Suppressor macrophage treated with lipopolysaccharide for 4 hours (primary cell): ENCODE results near the gene ST6GALNAC3.
A peak's percentile ranks its signal among the peaks of the same experiment; 100 is the strongest.

ENCODE experiments used
- DNase-seq: peaks from one replicate; pipeline ENCODE4 v3.0.0-alpha.2; 2020

Gene ST6GALNAC3

DNA sequence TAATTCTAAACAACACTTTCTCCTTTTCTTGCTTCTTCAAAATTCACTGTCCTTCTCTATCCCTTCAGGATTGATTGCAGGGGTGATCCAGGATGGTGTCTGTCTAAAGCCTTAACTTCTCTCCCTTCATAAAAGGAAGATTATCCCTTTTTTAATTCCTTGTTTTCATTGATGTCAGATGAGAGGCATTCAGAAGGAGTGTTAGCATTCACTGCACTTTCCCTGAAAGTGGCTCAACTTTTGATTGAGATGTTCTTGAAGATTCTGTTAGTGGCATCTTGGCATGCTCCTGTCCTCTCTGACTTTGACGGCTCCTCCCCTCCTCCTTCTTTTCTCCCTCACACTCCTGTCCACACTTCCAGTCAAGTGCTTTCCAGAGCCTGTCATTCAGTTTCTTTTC is 71.6 kb downstream of the ST6GALNAC3 start:
- DNase-seq = no peak

DNA sequence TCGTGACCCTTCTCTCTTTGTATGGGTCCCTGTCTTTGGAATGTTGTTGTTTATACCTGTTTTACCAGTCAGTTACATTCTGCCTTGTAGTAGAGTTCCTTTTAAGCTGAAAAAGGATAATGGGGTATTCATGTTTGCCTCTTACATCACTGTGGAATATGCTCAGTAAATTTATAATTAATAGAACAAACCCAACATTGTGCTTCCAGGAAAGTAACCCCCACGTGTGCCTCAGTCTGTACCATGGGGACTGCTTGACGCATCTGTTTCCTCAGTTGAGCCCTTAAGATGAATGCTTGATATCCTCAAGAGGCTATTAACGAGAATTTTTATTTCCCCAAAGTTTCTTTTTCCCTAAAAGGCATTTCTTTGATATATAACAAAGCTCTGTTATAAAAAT is 73.4 kb downstream of the ST6GALNAC3 start:
- DNase-seq = no peak

GRCh38 chr1:76148460-76148859 is 73.9 kb downstream of the ST6GALNAC3 start:
- no peak for DNase-seq

GRCh38 chr1:76153841-76154205 is 79.3 kb downstream of the ST6GALNAC3 start:
- no peak for DNase-seq

- peak; percentile 82 for DNase-seq
Measured at GRCh38 chr1:76154206-76154956, 79.8 kb downstream of the ST6GALNAC3 start.

GRCh38 chr1:76156987-76157386 is 82.4 kb downstream of the ST6GALNAC3 start:
- no peak for DNase-seq

DNA sequence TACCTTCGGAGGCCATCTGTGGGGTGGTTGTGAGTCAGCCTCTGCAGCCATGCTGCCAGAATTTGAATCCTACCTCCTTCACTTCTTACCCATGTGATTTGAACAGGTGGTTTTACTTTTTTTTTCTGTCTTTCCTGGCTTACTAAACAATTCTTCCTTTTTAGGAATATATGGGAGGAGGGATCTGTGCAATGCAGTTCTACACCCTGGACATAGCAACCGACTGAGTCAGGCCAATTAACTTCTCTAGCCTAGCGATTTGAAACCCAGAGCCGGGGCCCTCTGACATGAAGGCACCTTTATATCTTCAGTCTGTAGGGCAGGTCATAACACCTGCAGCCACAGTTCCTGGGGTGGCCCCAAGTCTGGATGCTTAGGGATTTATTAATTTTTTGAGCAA is 83.6 kb downstream of the ST6GALNAC3 start:
- DNase-seq = no peak

DNA sequence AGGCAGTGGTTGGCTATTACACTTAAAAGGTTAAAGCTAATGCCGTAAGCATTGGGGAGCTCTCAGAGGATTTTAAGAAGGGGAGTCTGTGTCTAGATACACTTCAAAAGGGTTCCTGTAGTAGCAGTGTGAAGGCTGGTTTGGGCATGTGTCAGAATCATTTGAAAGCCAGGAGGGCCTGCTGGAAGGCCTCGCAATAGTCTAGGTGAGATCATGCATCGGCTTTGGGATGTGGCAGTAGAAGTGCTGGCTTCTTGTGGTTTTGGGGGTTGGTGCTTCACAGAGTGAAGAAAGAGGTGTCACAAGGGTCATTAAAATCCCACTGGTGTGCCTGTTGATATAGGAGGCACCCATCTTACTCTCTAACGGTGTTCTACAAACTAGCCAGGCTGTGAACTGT is 85.7 kb downstream of the ST6GALNAC3 start:
- DNase-seq = no peak

- no peak for DNase-seq
Measured at GRCh38 chr1:76161451-76161850, 86.9 kb downstream of the ST6GALNAC3 start.

- DNase-seq = no peak
Measured at GRCh38 chr1:76162254-76162653, 87.7 kb downstream of the ST6GALNAC3 start.

- DNase-seq = no peak
Measured at GRCh38 chr1:76164165-76164564, 89.6 kb downstream of the ST6GALNAC3 start.

DNA sequence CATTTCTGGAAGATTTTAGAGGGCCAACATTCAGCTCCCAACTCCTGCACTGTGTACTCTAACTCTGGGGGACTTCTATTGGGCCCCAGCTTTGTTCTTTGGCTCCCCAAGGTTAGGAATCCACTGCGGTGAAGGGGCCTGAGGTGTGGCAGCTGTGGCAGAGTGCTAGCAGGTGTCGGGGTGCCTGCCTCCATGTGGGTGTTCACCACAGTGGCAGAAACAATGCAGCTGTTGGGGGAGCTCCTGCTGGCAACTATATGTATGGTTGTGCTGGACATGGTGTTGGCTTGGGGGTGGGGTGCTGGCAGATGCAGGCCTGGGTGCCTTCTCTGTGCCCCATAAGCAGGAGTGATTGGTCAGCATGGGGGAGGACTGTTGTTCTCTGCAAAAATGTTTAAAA is 95.5 kb downstream of the ST6GALNAC3 start:
- no peak for DNase-seq

- DNase-seq = no peak
Measured at GRCh38 chr1:76170513-76170912, 96.0 kb downstream of the ST6GALNAC3 start.

DNA sequence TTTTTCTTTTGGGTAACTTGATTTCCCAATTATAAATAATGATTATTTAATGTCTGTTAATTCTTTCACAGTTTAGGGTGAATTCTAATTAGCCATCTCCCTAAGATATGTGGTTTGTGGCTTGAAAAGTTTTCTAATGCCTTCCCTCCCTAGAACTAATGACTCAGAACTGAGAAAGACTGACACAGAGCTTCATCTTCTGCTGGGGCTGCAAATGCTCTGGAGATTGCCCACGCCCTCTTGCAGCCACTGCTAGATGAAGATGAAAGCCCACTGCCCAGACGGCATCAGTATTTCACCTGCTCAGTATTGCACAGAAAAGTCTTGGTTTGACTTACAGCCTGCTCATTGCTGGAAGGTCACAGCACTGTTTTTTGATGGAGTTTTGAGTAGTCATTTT is 101.5 kb downstream of the ST6GALNAC3 start:
- DNase-seq = no peak

DNA sequence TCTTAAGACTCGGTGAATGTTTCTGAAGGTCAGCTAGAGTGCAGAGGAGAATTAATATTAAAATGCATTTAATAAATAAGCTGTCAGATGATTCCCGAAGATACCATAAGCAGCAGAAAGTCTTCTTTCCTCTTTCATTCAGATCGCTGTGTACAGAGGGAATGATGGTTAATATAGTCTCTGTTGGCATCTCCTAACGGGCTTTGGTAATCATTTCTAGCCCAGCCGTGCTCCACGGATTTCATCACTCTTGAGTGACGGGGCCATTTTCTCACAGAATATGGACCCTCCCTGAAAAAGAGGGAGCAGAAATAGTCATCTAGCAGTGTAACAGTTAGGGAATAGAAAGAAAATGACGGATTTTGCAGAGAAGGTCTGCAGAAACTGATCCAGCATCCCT is 103.1 kb downstream of the ST6GALNAC3 start:
- no peak for DNase-seq

DNA sequence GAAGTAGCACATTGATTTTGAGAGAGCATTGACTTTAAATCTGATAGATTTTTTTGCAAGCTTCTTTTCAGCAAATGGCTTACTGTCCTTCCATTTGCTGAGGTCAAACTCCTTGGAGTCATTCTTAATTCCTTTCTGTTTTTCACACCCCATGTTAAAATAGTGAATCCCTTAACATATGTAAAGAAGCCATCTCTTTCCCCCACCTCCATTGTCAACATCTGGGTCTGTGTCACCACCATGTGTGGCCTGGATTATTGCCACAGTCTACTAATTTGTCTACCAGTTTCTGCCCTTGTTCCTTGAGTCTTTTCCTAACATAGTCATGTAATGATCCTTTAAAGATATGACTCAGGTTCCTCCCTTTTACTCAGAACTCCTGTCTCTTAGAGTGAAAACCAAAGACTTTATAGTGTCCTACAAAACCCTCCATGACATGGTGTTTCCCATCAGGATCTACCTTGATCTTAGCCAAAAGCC is 104.7 kb downstream of the ST6GALNAC3 start:
- DNase-seq = no peak

- DNase-seq = no peak
Measured at GRCh38 chr1:76185207-76185606, 110.7 kb downstream of the ST6GALNAC3 start.

DNA sequence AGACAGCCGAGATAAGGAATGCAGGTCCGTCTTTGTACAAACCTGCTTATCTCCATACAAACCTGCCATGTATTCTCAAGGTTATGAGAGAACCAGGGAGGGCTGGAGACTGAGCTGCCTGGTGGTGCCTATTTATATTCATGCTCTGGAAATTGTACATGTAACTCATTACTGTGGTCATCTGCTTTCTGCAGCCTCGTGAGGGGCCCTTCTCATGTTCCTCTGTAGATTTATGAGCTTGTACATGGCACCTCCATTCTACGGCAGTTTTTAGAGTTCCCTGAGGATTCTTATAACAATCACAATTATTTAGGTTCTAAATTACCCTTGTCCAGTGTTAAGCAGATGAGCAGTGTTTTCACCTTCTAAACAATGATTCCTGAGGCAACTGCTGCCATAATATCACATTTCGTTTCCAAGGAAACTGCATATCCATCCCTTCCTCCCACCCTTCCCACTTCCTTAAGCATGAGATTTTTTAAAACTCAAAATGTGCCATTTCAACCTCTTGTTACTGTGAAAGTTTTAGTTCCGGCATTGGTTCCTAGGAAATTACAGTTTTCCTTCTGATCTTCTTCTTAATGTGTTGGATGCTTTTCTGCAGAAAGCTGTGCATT is 112.1 kb downstream of the ST6GALNAC3 start:
- no peak for DNase-seq

- no peak for DNase-seq
Measured at GRCh38 chr1:76187436-76187835, 112.9 kb downstream of the ST6GALNAC3 start.

DNA sequence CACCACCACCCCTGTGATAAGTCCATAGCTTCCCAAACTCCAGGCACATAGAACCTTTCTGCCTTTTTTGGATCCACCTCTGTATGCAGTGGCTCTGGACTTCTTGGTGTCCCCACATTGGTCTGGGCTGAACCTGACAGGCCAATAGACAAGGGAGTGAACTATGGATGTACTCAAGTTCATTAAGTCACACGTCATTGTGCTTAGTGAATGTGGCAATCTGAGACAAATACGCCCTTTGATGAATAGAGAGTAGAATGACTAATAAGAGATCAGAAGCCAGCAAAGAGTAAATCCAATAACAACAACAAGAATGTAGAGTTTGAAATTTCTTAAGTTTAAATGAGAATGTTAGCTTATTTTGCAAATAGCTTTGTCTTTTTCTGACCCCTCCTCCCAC is 114.8 kb downstream of the ST6GALNAC3 start:
- DNase-seq = no peak

DNA sequence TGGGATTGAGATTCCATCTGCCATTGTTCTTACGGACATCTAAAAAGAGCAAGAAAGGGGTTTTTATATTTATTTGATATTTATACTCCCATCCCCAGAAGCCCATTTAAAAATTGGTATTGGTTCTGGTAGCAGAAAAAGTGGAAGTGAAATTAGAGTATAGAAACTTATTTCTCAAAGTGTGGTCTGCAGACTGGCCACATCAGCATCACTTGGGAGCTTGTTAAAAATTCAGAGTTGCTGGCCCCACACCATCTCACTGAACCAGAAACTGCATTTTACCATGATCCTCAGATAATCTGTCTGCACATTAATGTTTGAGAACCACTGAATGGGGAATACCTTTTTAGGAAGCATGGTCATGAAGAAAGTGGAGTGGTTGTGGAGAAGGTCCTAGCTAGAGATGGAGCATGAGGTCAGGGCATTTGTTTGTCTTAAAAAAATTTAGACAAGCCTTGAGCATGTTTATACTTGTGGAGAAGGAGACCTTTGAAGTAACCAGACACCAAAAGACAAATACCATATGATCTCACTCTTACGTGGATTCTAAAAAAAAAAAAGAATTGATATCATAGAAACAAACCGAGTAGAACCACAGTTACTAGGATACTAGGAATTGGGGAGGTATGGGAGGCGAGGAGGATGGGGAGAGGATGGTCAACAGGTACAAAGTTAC is 116.3 kb downstream of the ST6GALNAC3 start:
- peak; percentile 3 for DNase-seq

DNA sequence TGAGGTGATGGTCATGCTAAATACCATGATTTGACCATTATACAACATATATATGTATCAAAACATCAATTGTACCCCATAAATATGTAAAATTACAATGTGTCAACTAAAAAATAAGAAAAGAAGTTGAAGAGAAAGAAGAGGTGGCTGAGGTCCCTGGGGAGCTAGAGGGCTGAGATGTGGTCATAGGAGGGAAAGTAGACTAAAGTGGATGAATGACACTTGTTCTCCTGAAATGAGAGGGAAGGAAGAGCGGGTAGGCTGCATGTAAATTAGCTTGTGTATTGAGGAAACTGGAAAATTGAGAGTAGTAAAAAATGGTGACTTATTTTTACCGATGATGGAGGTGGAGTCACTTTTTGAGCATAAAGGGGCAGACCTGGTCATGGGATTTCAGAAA is 117.0 kb downstream of the ST6GALNAC3 start:
- no peak for DNase-seq

DNA sequence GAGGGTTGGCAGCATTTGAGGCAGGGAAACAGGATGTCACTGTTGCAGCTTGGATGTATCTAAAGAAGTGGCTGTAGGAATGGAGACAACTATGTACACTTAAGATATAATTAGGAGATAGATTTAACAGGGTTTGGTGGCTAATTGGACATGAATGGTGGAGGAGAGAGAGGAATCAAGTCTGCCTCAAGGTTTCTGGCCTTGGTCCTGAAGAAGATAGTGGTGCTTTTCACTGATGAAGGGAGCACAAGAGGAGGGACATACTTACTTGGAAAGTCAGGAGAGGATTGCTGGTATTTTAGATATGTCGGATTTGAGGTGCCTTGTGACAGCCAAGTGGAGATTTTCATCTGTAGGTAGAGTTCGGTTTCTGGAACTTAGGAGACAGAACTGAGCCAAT is 123.9 kb downstream of the ST6GALNAC3 start:
- DNase-seq = no peak

DNA sequence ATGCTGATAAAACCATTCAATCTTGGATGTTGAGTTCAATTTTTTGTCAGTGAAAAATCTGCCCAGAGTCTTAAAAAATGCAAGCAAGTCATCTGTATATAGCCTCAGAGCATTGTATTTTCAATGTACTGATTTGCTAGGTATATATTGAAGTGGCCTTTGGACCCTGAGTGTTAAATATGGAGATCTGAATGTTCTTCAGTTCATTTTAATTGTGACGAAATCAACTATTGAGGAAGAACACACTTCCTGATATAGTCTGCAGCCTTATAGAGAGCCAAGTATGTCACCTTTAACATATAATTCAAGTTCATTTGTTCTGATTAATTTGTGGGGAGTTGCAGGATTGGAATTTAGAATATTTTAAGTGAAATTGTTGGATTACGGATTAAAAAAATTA is 128.1 kb downstream of the ST6GALNAC3 start:
- DNase-seq = no peak
